HTERT RPE-1 (cell line): ENCODE data around the gene CCDC12.

Experiments
- in situ Hi-C: fragments of 300-500 bp; cut with MboI; formaldehyde crosslinking; loops from 4 replicates; pipeline ENCODE4 v1.14.3; 2020; ENCODE audit warnings: low sequenced_read_pairs

CCDC12 gene

DNA sequence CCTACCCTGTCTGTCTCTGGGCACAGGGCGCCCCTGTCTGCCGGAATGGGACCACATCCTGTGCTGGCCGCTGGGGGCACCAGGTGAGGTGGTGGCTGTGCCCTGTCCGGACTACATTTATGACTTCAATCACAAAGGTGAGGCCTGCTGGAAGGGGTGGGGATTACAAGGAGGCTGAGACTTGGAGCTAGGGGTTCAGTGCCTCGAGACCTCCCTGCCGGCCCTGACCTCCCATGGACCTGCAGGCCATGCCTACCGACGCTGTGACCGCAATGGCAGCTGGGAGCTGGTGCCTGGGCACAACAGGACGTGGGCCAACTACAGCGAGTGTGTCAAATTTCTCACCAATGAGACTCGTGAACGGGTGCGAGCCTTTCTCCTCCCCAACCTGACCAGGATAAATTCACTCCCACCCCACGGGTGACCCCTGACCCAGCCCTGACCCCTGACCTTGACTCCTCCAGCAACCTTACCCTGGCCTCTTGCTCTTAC lies 78.7 kb downstream of the CCDC12 start:
- in situ Hi-C loops: no loop called here

DNA sequence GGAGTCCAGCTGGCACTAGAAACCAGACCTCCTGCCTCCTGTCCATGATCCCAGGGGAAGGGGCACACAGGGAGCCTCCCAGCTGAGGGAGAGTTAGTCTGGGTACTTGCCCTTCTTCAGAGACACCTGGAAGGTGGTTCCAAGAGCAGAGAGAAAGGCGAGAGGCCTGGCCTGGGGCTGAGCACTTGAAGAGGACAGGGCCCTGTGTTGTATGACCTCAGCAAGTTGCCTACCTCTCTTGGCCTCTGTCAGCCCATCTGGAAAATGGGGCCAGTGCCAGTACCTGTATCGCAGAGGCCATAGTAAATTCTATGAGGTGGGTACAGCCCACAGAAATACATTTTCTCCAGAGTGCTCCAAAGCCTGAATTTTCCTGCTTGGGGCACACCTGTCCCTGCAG lies 79.5 kb downstream of the CCDC12 start:
- in situ Hi-C loops: no loop called here

DNA sequence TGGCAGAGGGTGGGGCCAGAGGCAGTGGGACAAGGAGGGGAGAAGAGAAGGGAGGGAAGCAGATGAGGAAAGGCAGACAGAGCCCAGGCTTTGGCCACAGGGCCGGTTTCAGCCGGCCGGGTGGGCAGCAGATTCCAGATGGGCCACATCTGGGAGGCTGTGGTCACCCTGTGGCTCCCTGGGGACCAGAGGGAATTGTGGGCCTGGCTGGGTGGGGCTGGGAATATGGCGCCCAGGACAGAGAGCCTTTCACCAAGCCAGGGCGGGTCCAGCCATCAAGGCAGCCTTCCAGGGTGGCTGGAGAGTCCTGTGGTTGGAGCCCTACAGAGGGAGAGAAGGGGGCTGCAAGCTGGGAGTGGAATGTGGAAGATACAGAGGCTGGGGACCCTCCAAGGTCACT lies 80.2 kb downstream of the CCDC12 start:
- in situ Hi-C loops: no loop called here

DNA sequence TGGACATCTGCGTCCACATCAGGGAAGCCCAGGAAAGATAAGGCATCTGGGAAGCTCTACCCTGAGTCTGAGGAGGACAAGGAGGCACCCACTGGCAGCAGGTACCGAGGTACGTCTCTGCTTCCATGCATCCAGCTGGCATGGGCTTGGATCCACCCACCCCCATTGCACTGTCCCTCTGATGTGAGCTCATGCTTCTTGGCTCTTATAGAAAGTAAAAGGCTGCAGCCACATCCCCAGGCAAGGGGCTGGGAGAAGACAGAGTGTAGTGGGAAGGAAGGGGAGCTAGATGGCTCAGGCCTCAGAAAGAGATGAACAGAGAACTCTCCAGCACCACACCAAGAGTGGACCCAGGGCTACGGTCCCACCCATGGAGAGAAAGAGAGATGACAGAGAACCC lies 80.8 kb downstream of the CCDC12 start:
- in situ Hi-C loops: no loop called here

DNA sequence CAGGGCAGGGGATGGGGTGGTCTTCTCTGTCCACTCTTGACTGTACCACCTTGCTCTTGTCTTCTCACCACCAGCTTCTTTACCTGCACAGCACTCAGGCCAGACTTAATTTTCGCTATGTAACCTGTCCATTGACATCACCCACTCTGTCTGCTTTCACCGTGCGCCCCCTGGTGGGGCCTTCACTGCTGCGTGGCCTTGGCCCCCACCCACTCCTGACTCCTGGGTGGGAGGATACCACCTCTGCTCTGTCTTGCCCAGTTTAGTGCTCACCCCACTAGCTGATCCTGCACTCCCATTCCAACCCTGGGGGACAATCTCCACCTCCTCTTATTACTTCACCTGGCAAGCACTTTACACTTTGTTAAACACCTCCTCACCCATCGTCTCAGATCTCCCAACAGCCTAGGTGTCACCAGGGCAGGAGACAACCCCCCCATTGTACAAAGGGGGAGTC lies 81.3 kb downstream of the CCDC12 start:
- in situ Hi-C loops: no loop called here

DNA sequence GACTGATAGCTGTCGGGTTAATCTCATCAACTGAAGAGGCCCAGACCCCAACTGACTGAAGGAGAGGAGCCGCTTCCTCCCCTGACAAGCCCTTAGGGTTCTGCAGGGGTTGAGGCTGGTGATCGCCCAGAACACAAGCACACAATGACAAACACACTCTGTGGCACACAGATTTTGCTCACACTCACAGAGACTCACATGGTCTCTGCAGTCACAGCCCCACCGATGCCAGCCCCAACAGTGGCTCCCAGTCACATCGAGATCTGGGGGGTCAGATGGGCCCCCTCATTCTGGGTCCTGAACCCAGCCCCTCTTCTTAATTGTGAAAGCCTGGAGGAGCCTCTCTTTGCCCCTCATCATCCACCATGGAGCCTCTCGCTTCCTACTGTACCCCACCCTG lies 82.3 kb downstream of the CCDC12 start:
- in situ Hi-C loops: no loop called here

DNA sequence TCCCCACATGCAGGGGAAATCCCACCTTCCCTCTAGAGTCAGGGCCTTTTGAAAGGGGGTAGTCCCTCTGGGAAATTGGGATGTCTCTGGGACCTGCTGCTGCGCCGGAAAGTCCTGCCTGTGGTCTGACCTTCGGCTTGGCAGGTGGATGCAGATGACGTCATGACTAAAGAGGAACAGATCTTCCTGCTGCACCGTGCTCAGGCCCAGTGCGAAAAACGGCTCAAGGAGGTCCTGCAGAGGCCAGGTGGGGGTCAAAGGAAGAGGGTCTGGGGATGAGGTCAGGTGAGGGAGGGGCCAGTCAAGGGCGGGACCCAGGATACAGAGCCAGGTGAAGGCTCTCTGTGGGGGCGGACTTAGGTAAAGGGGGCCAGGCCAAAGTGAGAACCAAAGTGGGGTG lies 82.8 kb downstream of the CCDC12 start:
- in situ Hi-C loops: no loop called here

DNA sequence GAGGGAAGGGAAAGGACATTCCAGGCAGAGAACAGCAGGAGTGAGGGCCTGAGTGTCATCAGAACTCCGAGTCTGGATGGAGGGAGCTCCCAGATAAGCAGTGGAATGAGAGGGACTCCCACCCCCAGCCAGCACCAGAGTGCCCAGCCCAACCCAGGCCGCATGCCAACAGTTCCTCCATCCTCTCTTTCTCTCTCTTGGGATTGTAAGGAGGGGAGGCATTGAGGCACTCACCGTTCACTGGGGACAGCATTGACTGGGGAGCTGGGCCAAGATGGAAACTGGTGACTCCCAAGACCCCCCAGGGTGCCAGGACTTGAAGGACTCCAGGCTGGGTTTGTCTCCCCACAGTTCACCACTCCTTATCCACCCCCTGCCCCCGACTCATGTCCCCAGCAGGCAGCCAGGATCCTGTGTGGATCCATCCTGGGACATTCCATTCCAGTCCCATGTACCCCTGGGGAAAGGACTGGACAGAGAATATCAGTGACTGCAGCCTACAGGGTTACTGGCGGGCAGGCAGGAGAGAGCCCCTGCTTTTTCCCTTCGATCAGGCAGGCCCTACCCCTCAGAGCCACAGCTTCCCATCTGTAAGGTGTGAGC lies 83.3 kb downstream of the CCDC12 start:
- in situ Hi-C loops: no loop called here

DNA sequence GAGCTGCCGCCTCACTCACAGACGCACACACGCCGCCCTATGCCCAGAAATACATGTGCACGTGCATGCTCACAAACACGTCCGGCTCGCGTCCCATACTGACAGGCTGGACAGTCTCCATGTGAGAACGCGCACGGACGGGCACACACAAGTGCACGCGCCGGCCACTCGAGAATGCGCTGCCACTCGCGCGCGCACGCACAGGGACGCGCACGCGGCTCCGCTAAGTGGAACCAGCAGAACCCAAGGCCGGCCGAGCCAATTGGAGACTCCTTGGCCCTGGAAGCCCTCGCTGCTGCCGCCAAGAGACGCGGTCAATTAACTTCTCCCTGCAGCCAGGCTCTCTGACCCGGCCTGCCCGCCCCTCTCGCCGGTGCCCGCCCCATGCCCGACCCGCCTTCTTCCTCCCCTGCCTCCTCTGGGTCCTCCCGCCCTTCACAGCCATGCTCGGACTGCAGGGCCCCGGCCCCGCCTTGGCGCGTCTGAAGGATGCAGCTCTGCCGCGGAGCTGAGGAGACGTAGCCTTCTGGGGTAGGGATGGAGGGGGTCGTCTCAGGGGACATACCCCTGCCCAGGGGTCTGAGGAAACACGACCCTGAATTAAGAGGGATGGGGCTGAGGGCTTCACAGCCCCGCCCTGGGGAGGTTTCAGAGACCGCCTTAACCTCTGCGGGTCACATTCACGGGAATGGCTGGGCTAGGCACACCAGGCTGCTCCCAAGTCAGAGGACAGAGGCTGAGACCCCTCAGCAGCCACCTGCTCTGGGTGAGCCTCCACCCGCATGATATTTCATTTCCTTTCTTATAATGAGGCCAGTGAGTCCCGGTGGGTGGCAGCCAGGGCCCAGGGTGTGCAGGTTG lies 84.0 kb downstream of the CCDC12 start:
- in situ Hi-C loops: no loop called here

DNA sequence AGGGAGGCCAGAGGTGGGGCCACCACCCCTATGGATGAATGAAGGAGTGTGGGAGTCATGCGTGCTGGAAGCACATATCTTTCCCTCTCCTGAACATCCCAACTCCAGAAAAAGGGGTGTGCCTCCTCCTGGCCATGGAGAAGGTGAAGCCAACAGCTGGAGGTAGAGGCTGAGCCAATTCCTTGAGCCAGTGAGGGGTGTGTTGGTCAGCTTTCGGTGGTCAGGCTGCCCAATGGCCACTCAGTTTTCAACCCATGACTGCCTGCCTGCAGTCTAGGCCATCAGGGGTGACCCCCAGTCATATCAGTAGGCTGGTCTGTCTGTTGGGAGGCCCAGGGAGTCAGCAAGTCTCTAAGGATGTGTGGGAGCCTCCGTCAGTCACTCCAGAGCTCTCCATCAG lies 85.4 kb downstream of the CCDC12 start:
- in situ Hi-C loops: no loop called here

DNA sequence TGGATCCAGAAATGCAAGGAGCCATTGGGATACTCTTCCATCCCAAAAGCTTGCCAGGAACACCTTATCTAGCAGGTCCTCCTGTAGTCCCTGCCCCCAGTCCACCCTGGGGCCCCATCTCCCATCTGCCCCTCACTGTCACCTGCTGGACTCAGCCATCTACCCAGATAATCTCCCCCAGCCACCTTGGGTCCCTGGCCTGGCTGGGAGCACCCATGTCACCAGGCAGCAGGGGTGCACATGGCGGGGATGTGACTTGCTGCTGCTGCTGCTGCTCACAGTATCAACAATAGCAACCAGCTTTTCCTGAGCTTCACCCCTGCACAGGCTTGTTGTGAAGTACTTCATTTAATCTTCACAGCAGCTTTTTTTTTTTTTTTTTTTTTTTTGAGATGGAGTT lies 86.4 kb downstream of the CCDC12 start:
- in situ Hi-C loops: no loop called here

DNA sequence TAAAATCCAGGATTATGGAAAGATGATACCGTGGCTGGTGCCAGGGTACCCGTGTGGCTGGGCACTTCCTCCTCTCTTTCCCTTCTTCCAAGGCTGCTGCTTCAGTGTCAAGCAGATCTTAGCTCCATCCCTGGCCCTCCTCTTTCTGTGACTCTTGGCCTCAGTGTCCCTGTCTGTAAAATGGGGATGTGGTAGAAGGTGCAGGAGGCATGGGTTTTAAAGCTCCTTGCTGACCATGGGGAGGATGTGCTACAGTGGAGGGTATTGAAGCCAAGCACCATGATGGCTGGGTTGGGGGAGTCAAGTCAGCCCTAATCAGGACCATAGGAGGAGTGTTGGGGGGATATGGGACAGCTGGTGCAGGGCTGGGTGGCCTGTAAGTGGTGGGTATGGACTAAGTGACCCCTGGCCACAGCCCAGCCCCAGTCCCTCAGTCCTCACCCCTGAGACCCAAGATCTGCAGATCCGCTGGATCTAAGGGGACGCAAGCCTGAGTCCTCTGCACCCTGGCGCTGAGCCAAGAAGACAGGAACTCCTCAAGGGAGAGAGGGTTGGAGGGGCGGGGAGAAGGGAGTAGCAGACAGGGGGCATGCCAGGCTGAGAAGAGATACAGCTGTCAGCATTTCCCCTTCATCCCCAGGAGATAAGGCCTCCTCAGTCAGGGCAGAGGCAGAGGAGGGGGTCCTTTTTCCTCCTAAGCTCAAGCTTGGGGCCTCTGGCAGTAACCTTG lies 87.0 kb downstream of the CCDC12 start:
- in situ Hi-C loops: no loop called here

DNA sequence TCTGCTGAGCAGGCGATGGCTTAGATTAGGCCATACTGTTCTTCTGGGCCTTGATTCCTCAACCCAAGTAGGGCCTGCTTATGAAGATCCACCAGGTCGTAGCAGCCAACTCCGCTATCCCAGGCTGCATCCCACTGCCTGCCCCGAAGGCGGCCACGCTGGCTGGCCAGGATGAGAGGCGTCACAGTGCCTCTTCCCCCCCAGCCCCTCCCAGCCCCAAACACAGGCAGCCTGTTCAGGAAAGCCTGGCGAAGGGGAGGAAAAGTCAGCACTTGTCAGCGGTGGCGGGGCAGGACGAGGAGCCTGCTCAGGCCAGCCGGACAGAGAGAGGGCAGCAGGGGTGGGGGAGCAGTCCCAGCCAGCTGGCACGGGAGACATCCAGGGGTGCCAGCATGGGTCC lies 87.8 kb downstream of the CCDC12 start:
- in situ Hi-C loops: no loop called here

DNA sequence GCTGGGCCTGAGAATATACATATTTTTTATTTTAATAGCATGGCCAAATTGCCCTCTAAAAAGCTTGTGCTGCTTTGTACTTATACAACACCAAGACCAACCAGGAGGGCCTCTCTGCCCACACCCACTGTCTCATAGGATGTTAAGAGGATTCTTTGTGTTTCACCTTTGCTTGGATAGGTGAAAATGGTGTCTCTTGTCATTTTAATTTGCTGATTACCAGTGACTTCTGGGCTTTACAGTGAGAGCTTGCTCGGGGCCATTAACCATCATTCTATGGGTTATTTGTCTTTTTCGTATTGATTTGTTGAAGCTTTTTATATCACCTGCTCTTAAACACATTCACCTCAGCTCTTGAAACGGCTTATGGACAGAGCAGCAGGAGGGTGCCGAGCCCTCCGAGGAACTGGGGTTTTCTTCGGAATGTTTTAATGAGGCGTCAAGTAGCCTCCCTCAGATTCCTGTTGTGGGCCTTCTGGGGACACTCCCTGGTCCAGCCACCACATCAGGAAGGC lies 88.5 kb downstream of the CCDC12 start:
- in situ Hi-C loops: no loop called here

DNA sequence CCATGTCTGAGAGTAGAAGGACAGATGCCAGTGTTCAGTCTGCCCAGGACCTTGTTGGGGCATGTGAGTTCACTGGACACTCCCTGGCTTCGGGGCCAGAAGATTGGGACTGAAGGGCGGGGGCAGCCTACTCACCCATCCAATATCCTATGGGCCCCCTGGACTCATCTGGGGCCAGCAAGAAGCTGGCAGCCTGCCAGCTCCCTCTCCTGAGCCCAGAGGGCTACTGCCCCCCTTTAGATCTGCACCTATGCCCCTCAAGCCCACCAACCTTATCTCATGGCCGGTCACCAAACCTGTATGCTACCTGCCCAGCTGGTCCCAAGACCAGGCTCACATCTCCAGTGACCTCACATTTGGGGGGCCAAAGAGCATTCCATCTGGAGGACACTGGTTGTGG lies 90.9 kb downstream of the CCDC12 start:
- in situ Hi-C loops: no loop called here

DNA sequence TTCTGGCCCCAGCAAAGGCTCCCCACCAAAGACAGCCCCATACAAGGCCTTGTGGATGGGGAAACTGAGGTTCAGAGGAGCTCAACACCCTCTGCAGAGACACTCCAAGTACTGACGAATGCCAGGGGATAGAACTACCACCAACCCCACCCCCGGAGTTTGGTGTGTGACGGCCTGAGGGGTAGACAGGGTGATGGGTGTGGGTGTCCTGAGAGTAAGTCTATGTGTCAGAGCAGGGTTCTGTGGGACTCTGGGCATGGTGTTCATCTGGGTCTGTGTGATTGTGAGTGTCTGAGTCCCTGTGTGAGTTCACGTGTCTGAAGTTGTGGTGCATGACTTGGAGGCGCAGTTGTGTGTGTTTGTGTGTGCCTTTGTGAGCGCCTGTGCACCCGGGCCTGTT lies 91.6 kb downstream of the CCDC12 start:
- in situ Hi-C loops: no loop called here

DNA sequence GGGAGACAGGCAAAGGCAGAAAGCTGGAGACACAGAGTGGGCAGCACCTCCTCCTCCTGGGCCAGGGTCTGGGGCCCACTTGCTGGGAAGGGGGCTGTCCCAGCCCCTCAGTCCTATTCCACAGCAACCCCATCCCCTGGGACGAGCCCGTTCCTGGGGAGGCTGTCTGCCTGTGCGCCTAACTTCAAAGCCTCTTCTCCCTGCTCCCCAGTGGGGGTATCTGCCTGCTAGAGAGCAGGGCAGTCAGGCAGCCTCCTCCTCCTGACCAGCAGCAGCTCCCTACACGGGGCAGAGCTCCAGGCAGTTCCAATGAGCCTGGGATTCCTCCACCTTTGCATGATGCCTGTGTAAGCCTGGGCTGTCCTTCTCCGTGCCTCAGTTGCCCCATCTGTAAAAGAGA lies 92.1 kb downstream of the CCDC12 start:
- in situ Hi-C loops: no loop called here

DNA sequence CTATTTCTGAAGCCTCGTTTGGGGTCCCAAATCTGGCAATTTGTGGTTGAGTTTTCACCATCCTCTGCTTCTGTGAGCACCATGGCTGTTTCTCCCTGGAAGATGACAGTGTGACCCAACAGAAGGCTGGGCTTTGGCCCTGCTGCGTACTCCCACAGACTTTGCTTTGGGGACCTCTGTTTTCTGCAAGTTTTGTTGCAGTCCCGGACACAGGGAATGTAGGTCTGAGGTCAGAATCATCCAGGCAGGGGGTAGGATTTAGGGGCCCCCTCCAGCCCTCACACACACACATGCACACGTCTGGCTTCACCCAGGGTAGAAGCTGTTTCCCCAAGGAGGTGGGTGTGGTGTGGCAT lies 92.7 kb downstream of the CCDC12 start:
- in situ Hi-C loops: no loop called here

DNA sequence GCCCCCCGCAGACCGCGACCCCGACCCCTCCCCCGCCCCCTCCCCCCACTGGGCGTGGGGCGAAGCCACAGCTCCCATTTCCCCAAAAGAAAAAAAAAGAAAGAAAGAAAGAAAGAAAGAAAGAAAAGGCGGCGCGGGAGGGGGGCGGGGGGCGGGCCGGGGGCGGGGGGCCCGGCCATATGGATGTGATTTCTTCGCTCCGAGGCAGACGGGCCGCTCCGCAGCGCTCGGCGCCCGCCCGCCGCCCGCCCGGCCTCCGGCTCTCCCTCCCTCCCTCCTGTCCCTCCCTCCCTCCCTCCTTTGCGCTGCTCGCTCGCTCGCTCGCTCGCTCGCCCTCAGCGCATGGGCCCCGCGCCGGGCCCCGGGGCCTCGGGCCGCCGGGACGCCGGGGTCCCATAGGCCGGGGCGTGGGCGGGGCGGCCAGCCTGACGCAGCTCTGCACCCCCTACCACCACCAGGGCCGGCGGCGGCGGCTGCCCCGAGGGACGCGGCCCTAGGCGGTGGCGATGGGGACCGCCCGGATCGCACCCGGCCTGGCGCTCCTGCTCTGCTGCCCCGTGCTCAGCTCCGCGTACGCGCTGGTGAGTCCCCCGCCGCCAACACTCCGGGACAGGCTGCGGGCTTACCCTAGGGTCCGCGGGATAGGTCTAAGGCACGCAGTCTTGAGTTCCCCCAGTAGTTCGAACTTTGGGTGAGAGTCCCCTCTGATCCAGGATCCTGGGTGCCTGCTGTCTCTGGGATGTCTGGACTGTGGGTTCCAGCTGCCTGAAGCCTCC lies 93.3 kb downstream of the CCDC12 start:
- in situ Hi-C loops: no loop called here

DNA sequence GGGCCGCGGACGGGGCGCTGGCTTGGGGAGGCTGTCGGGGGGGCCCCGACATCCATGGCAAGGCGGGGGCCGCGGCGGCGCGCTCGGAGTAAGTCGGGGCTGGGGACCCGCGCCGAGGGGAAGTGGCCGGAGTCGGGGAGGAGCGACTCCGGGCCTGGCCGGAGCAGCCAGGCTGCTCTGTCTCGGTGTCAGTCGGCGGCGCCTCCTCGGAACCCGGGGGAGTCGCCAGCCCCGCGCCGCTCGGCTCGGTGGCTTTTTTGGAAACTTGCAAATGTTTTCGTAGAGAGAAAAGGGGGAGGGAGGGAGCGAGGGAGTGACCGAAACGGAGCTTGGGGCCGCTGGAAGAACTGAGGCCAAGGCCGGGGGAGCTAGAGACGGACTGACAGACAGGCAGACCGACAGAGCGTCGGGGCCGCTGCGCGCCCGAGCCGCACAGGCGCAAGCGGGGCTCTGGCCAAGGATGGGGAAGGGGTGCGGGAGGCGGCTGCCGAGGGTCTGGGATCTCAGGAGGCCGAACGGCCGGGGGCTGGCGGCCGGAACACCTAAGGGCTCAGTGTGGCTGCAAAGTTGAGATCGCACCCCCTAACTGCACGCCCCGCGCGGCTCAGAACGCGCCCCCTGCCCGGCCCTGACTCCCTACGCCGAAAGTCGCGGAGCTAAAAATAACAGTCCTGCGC lies 94.0 kb downstream of the CCDC12 start:
- in situ Hi-C loops: no loop called here
